Stimulated activated CD4-positive, alpha-beta T cell treated with anti-CD3 and anti-CD28 coated beads, Interleukin-2, amount 100 ng/mL, for 48 hours (primary cell): ENCODE measurements around the gene OR52H1.

Source experiments
- DNase-seq, 2 donors: peaks; one replicate each; pipeline ENCODE4 v3.0.0-alpha.2; 2020

The OR52H1 gene

GRCh38 chr11:5531053-5531831 lies 17.1 kb downstream of the OR52H1 start:
- no peak for DNase-seq

- DNase-seq = no peak
These were observed 19.8 kb downstream of the OR52H1 start for GRCh38 chr11:5528495-5528894.

- DNase-seq = no peak
These were observed 20.6 kb downstream of the OR52H1 start for GRCh38 chr11:5527716-5528115.

- no peak for DNase-seq
These were observed 23.6 kb downstream of the OR52H1 start for GRCh38 chr11:5524756-5525155.

- no peak for DNase-seq
These were observed 26.0 kb downstream of the OR52H1 start for GRCh38 chr11:5522308-5522707.

- no peak for DNase-seq
These were observed 26.8 kb downstream of the OR52H1 start for GRCh38 chr11:5521540-5521939.

GRCh38 chr11:5516599-5516998 lies 31.7 kb downstream of the OR52H1 start, which contains the start of gene UBQLNL:
TSS of gene UBQLNL (minus strand) at chr11:5516699. CDS start at chr11:5516441, 258 bp downstream.
- DNase-seq = no peak

- DNase-seq = no peak
These were observed 33.5 kb downstream of the OR52H1 start for GRCh38 chr11:5514841-5515240.

GRCh38 chr11:5509803-5510202 lies 38.5 kb downstream of the OR52H1 start, which contains the start of gene UBQLN3:
TSS of gene UBQLN3 (minus strand) at chr11:5509957. CDS start at chr11:5509558, 399 bp downstream.
- no peak for DNase-seq

GRCh38 chr11:5508605-5509004 lies 39.7 kb downstream of the OR52H1 start:
- DNase-seq = no peak

GRCh38 chr11:5507933-5508305 lies 40.4 kb downstream of the OR52H1 start:
- no peak for DNase-seq

GRCh38 chr11:5507177-5507932 lies 41.0 kb downstream of the OR52H1 start:
- no peak for DNase-seq

GRCh38 chr11:5505363-5506048 lies 42.8 kb downstream of the OR52H1 start:
- no peak for DNase-seq

GRCh38 chr11:5504403-5504921 lies 43.9 kb downstream of the OR52H1 start:
- no peak for DNase-seq

- no peak for DNase-seq
These were observed 47.9 kb downstream of the OR52H1 start for GRCh38 chr11:5500393-5500801.

GRCh38 chr11:5499671-5500070 lies 48.7 kb downstream of the OR52H1 start:
- DNase-seq = no peak
